SK-N-MC (cell line): Measurements from ENCODE around the gene NLGN3.

Experiments used
- EZH2 ChIP-seq: fragments of 200-600 bp; sonication (generic); IDR thresholded peaks from one replicate; pipeline ENCODE4 v1.6.1; 2017; ENCODE audit warnings: antibody characterized with exemption
- POLR2AphosphoS5 ChIP-seq: IDR thresholded peaks from 2 replicates; pipeline ENCODE4 v1.6.1; 2012; ENCODE audit warnings: mild to moderate bottlenecking, low read depth, low read length, borderline replicate concordance

DNA sequence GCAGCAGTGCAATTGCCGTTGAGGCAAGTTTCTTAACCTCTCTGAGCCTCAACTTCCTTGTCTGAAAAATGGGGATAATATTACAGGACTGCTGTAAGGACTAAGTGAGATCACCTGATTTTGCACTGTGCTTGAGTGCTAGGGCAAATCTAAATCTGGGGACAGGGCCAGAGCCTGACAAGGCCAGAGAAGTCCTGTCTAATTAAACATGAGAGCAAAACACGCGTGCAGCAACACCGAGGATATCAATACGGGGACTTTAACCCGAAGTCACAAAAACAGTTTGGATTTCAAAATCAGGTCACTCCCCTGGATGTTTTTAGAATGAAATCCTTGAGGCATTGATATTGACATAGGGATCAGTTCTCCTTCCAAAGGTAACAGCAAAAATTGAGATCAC lies 72.7 kb downstream of the NLGN3 start:
- TF ChIP-seq EZH2 (no peak), POLR2AphosphoS5 (no peak)
